PC-3 (cell line): Measurements from ENCODE around the gene CYP19A1.

Experiments
- CTCF ChIP-seq: fragments of 300-600 bp; sonication (generic); conservative IDR thresholded peaks from 2 replicates; pipeline ENCODE4 v1.5.1; 2017; ENCODE audit warnings: antibody characterized with exemption, low read depth, mild to moderate bottlenecking, low read length
- EZH2 ChIP-seq: fragments of 300-600 bp; sonication (generic); IDR thresholded peaks from one replicate; pipeline ENCODE4 v1.6.1; 2017; ENCODE audit warnings: antibody characterized with exemption, mild to moderate bottlenecking, low read length; ENCODE audit not compliant: unreplicated experiment
- EZH2phosphoT487 ChIP-seq: fragments of 300-600 bp; sonication (generic); IDR thresholded peaks from 2 replicates; pipeline ENCODE4 v1.6.1; 2018; ENCODE audit warnings: mild to moderate bottlenecking, antibody characterized with exemption, low read length, borderline replicate concordance

GRCh38 chr15:51269496-51269895, 68.9 kb downstream of the CYP19A1 start:
- no peak for TF ChIP-seq CTCF
- no peak for TF ChIP-seq EZH2
- TF ChIP-seq EZH2phosphoT487: no peak
